K562 (cell line): ENCODE results near the gene TBC1D5.

Source experiments
- CHD1 ChIP-seq: fragments of 200-600 bp; sonication (generic); IDR thresholded peaks from one replicate; pipeline ENCODE4 v1.6.1; 2012; ENCODE audit warnings: mild to moderate bottlenecking, moderate library complexity, low read length, inconsistent platforms
- CREB1 ChIP-seq, 2 experiments: sonication (generic) in 1 of 2; formaldehyde crosslinking in 1 of 2; IDR thresholded peaks; 2 replicates each; pipeline versions ENCODE4 v1.6.1 to v1.8.0; 2012 to 2022; ENCODE audit warnings: inconsistent platforms in 1 of 2, mild to moderate bottlenecking in 1 of 2, missing genetic modification reagents in 1 of 2, moderate library complexity in 1 of 2
- ID3 ChIP-seq, 2 experiments: fragments of 250-450 bp in 1 of 2; fragments of 450-650 bp in 1 of 2; sonication (Bioruptor Pico) in 1 of 2; IDR thresholded peaks; 2 replicates each; pipeline versions ENCODE4 v1.6.1 to v1.8.0; 2016 to 2021; ENCODE audit warnings: mild to moderate bottlenecking in 2 of 2, moderate library complexity in 2 of 2, missing compliant biosample characterization in 1 of 2, missing genetic modification characterization in 1 of 2
- NFE2 ChIP-seq: IDR thresholded peaks from 2 replicates; pipeline ENCODE4 v1.6.1; 2014; ENCODE audit warnings: antibody characterized with exemption, low read depth
- NFYB ChIP-seq: IDR thresholded peaks from 2 replicates; pipeline ENCODE4 v1.6.1; 2011; ENCODE audit warnings: mild to moderate bottlenecking, moderate library complexity; ENCODE audit not compliant: insufficient read length; ENCODE audit errors: extremely low read depth
- PHF20 ChIP-seq: fragments of 450-650 bp; IDR thresholded peaks from 2 replicates; pipeline ENCODE4 v1.6.1; 2018; ENCODE audit not compliant: partially characterized antibody
- TRIM28 ChIP-seq: fragments of 450-650 bp; IDR thresholded peaks from 2 replicates; pipeline ENCODE4 v1.6.1; 2017
- USF1 ChIP-seq: sonication (generic); formaldehyde crosslinking; IDR thresholded peaks from 2 replicates; pipeline ENCODE4 v1.9.0; 2022; ENCODE audit warnings: mild to moderate bottlenecking, missing genetic modification reagents
- USF2 ChIP-seq: sonication (generic); formaldehyde crosslinking; IDR thresholded peaks from 2 replicates; pipeline ENCODE4 v1.5.0; 2020; ENCODE audit warnings: missing genetic modification reagents
- ZFP36 ChIP-seq: fragments of 150-350 bp; IDR thresholded peaks from 2 replicates; pipeline ENCODE4 v1.6.1; 2018; ENCODE audit warnings: low read length, low read depth; ENCODE audit not compliant: partially characterized antibody
- ZFX ChIP-seq: sonication (generic); formaldehyde crosslinking; IDR thresholded peaks from 2 replicates; pipeline ENCODE4 v1.8.0; 2022; ENCODE audit warnings: mild to moderate bottlenecking, missing genetic modification reagents, moderate library complexity
- ZKSCAN1 ChIP-seq: fragments of 150-350 bp; IDR thresholded peaks from 2 replicates; pipeline ENCODE4 v1.6.1; 2016; ENCODE audit warnings: low read depth, low read length
- ZNF639 ChIP-seq, 2 experiments: fragments of 200-800 bp in 1 of 2; sonication (Bioruptor generic) in 1 of 2; sonication (generic) in 1 of 2; formaldehyde crosslinking in 1 of 2; IDR thresholded peaks in 1 of 2; conservative IDR thresholded peaks in 1 of 2; 2 replicates each; pipeline versions ENCODE4 v1.5.0 to v1.6.1; 2016 to 2020; ENCODE audit warnings: missing compliant biosample characterization in 1 of 2, missing genetic modification characterization in 1 of 2, missing genetic modification reagents in 1 of 2
- TF ChIP-seq, protein P1 (sequence below): fragments of 450-650 bp; conservative IDR thresholded peaks from 2 replicates; pipeline ENCODE4 v1.6.1; 2016; ENCODE audit warnings: missing genetic modification characterization, low read depth, mild to moderate bottlenecking, missing compliant biosample characterization, moderate library complexity

DNA sequence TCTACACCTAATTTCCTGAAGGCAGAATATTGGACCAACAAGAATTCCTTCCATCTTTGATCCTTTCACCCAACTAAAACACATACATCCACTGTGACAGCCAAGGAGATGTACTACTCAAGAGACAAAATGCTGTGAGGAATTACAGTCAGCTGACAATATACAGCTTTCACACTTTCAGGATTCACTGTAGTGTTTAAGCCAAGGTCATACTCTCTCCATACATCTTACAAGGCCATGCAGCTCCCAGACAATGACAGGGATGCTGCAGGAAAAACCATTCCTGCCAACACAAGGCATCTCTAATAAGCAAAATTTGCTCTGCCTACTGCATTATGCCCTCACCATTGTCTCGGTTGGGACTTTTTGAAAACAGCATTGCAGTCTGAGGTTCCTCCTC lies 170.7 kb downstream of the TBC1D5 start:
- TF ChIP-seq USF2 (CRISPR knock-in tag), result no peak
- no peak for TF ChIP-seq ZKSCAN1
- TF ChIP-seq ZFP36, result no peak
- TF ChIP-seq TRIM28, result no peak
- TF ChIP-seq, protein P1, sequence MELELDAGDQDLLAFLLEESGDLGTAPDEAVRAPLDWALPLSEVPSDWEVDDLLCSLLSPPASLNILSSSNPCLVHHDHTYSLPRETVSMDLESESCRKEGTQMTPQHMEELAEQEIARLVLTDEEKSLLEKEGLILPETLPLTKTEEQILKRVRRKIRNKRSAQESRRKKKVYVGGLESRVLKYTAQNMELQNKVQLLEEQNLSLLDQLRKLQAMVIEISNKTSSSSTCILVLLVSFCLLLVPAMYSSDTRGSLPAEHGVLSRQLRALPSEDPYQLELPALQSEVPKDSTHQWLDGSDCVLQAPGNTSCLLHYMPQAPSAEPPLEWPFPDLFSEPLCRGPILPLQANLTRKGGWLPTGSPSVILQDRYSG (tag), result no peak
- TF ChIP-seq USF1, result no peak
- no peak for TF ChIP-seq ZFX (CRISPR knock-in tag)
- TF ChIP-seq NFE2, result no peak
- no peak for TF ChIP-seq PHF20
- no peak for TF ChIP-seq ZNF639 (CRISPR knock-in tag; conservative IDR thresholded peaks at IDR 0.05 in 1 of 2, IDR thresholded peaks at IDR 0.05 in 1 of 2)
- no peak for TF ChIP-seq ID3 (CRISPR knock-in tag; IDR thresholded peaks at IDR 0.05)
- no peak for TF ChIP-seq ID3 (tag; IDR thresholded peaks at IDR 0.05)
- no peak for TF ChIP-seq CREB1 (IDR thresholded peaks at IDR 0.05)
- TF ChIP-seq CREB1 (CRISPR knock-in tag; IDR thresholded peaks at IDR 0.05), result no peak
- TF ChIP-seq CHD1, result no peak
- no peak for TF ChIP-seq NFYB
